HCT116 (cell line): ENCODE measurements around the gene CALCOCO2. TPM values are rescaled to one million over a fixed set of nuclear protein-coding genes. Genes with fewer than 3 reads are reported as not detected.

Experiments used
- ATAC-seq: fragments of 200-7000 bp; cut with Tn5 transposase; 2 replicates; pipeline ENCODE4 v1.9.1; 2020; ENCODE audit warnings: mild to moderate bottlenecking, moderate library complexity
- BruUV-seq: library from RNA; stranded (reverse); fragments of 400-500 nt; replicated peaks from 2 replicates; lab custom pipeline; 2021; lab: Mats Ljungman, UMichigan
- CTCF ChIA-PET: fragments of 300-600 bp; sonication (Branson Sonifier 250); formaldehyde crosslinking; loops from one replicate; lab custom pipeline; 2021; ENCODE audit warnings: antibody characterized with exemption; lab: Charles Lee
- POLR2A ChIA-PET: fragments of 300-600, 350-600 bp; sonication (Branson Sonifier 250); formaldehyde crosslinking; loops from one replicate; lab custom pipeline; 2021; ENCODE audit warnings: antibody characterized with exemption; lab: Charles Lee
- RAD21 ChIA-PET, 2 experiments: fragments of 300-600 bp; sonication (Branson Sonifier 250); formaldehyde crosslinking; loops; one replicate each; lab custom pipeline; 2023; ENCODE audit warnings: low total read pairs in 2 of 2; ENCODE audit not compliant: uncharacterized antibody in 2 of 2, unreplicated experiment in 2 of 2, low non-redundant PET in 1 of 2; lab: Charles Lee
- DNase-seq: peaks from one replicate; pipeline ENCODE4 v3.0.0-alpha.2; 2010; ENCODE audit warnings: low read depth, low spot score
- H2AFZ ChIP-seq: fragments of 200-600 bp; shearing (Covaris generic), sonication (generic); 2 replicates; pipeline ENCODE4 v1.6.1; 2017; ENCODE audit warnings: low read depth, mixed run types, mixed read lengths, antibody characterized with exemption, low read length; ENCODE audit not compliant: poor library complexity, severe bottlenecking
- H3K27ac ChIP-seq: 2 replicates; pipeline ENCODE4 v1.5.1; 2012; ENCODE audit warnings: low read depth, low read length
- H3K27me3 ChIP-seq: fragments of 200-600 bp; sonication (generic); 2 replicates; pipeline ENCODE4 v1.6.1; 2016; ENCODE audit warnings: mixed run types, low read length, mixed read lengths; ENCODE audit not compliant: insufficient read depth
- H3K36me3 ChIP-seq, 2 experiments: fragments of 200-500 bp in 1 of 2; fragments of 200-600 bp in 1 of 2; sonication (Bioruptor generic) in 1 of 2; sonication (generic) in 1 of 2; 2 replicates each; pipeline versions ENCODE4 v1.5.1 to v1.6.1; 2014 to 2016; ENCODE audit warnings: low read length in 2 of 2, inconsistent platforms in 1 of 2, mixed read lengths in 1 of 2, mixed run types in 1 of 2; ENCODE audit not compliant: insufficient read depth in 2 of 2, control insufficient read depth in 1 of 2
- H3K4me1 ChIP-seq, 2 experiments: fragments of 200-600 bp in 1 of 2; sonication (generic) in 1 of 2; 2 replicates each; pipeline versions ENCODE4 v1.5.1 to v1.6.1; 2012 to 2017; ENCODE audit warnings: low read length in 2 of 2, inconsistent platforms in 1 of 2, mild to moderate bottlenecking in 1 of 2, mixed read lengths in 1 of 2, mixed run types in 1 of 2, moderate library complexity in 1 of 2; ENCODE audit not compliant: insufficient read depth in 2 of 2, control insufficient read depth in 1 of 2
- H3K4me2 ChIP-seq: fragments of 200-600 bp; sonication (generic); 2 replicates; pipeline ENCODE4 v1.6.1; 2017; ENCODE audit warnings: mixed run types, low read length, mixed read lengths
- H3K4me3 ChIP-seq, 2 experiments: fragments of 200-600 bp in 1 of 2; sonication (generic) in 1 of 2; replicated peaks in 1 of 2; 2 replicates each; pipeline ENCODE4 v1.5.1; 2011 to 2016; ENCODE audit warnings: low read length in 2 of 2, control low read depth in 1 of 2, low read depth in 1 of 2, mild to moderate bottlenecking in 1 of 2, mixed read lengths in 1 of 2, mixed run types in 1 of 2
- H3K79me2 ChIP-seq: fragments of 200-600 bp; sonication (generic); 2 replicates; pipeline ENCODE4 v1.6.1; 2017; ENCODE audit warnings: mild to moderate bottlenecking, mixed run types, low read length, moderate library complexity, mixed read lengths; ENCODE audit not compliant: insufficient read depth
- H3K9ac ChIP-seq: fragments of 200-600 bp; sonication (generic); 2 replicates; pipeline ENCODE4 v1.6.1; 2016; ENCODE audit warnings: low read length, mixed read lengths
- H3K9me2 ChIP-seq: fragments of 200-600 bp; sonication (generic), shearing (Covaris generic); 2 replicates; pipeline ENCODE4 v1.6.1; 2017; ENCODE audit warnings: mixed run types, mild to moderate bottlenecking, moderate library complexity; ENCODE audit not compliant: insufficient read depth
- H3K9me3 ChIP-seq, 2 experiments: fragments of 200-500 bp in 1 of 2; fragments of 200-600 bp in 1 of 2; sonication (Bioruptor generic) in 1 of 2; sonication (generic) in 1 of 2; 2 replicates each; pipeline ENCODE4 v1.6.1; 2014 to 2017; ENCODE audit warnings: low read length in 2 of 2, mixed read lengths in 2 of 2, inconsistent platforms in 1 of 2, low read depth in 1 of 2, mild to moderate bottlenecking in 1 of 2, mixed run types in 1 of 2, moderate library complexity in 1 of 2; ENCODE audit not compliant: control insufficient read depth in 1 of 2, insufficient read depth in 1 of 2
- H4K20me1 ChIP-seq: fragments of 200-600 bp; sonication (generic), shearing (Covaris generic); 2 replicates; pipeline ENCODE4 v1.6.1; 2017; ENCODE audit warnings: mixed run types, mild to moderate bottlenecking, moderate library complexity; ENCODE audit not compliant: insufficient read depth
- CBX3 ChIP-seq: IDR thresholded peaks from 2 replicates; pipeline ENCODE4 v1.6.1; 2012; ENCODE audit warnings: low read depth
- CEBPB ChIP-seq: IDR thresholded peaks from 2 replicates; pipeline ENCODE4 v1.6.1; 2012; ENCODE audit warnings: low read depth
- FOSL1 ChIP-seq: IDR thresholded peaks from 2 replicates; pipeline ENCODE4 v1.6.1; 2012; ENCODE audit warnings: low read depth
- JUND ChIP-seq: IDR thresholded peaks from 2 replicates; pipeline ENCODE4 v1.6.1; 2012
- POLR2AphosphoS5 ChIP-seq: IDR thresholded peaks from 2 replicates; pipeline ENCODE4 v1.6.1; 2011; ENCODE audit warnings: mild to moderate bottlenecking, low read depth, low read length, moderate library complexity
- SP1 ChIP-seq: IDR thresholded peaks from 2 replicates; pipeline ENCODE4 v1.6.1; 2012; ENCODE audit warnings: low read depth
- SRF ChIP-seq: IDR thresholded peaks from 2 replicates; pipeline ENCODE4 v1.6.1; 2012; ENCODE audit warnings: low read depth
- TCF7L2 ChIP-seq: IDR thresholded peaks from 2 replicates; pipeline ENCODE4 v1.7.0; 2011; ENCODE audit warnings: borderline replicate concordance, inconsistent platforms; ENCODE audit not compliant: insufficient read depth, insufficient read length; ENCODE audit errors: extremely low read depth
- ZNF274 ChIP-seq: fragments of 200-500 bp; sonication (Bioruptor generic); IDR thresholded peaks from 2 replicates; pipeline ENCODE4 v1.6.1; 2014; ENCODE audit warnings: mild to moderate bottlenecking, low read depth, low read length, inconsistent platforms
- intact Hi-C: fragments of 100-400 bp; cut with micrococcal nuclease; formaldehyde crosslinking; loops from 2 replicates; pipeline ENCODE4 v1.10.0; 2022
- total RNA-seq: library from RNA; stranded (reverse); gene quantifications from one replicate; pipeline ENCODE4 v1.2.1, GENCODE V29; 2021; ENCODE audit not compliant: unreplicated experiment
- TF ChIP-seq, protein P1 (sequence below): IDR thresholded peaks from 2 replicates; pipeline ENCODE4 v1.6.1; 2012

CALCOCO2 gene
- total RNA-seq, 1 experiment from 2014 or later: 151 TPM

DNA sequence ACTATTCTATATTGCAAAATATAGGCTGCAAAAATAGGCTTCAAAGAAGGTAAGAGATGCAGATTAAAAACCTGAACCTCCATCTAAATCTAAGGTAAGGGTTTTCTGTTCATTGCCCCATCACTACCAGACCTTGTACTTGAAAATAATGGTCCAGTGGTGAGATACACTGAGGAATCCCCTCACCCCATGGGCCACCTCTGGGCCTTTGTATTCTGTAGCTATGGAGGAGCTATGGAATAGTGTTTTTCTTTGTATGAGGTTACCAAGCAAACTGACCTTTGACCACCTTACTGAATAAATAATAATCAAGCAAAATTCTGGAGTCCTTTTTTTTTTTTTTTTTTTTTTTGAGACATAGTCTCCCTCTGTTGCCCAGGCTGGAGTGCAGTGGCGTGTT, 72.6 kb downstream of the CALCOCO2 start:
- Histone ChIP-seq H3K9ac (no peak overlapping the region), H2AFZ (no peak overlapping the region), H4K20me1 (no peaks in the 10 kb centered on the region), H3K36me3 (peaks cover 0 to 2% of the 10 kb centered on the region in 2 experiments; a peak in 1 of 4 replicates), H3K79me2 (no peaks in the 10 kb centered on the region), H3K27me3 (no peaks in the 10 kb centered on the region), H3K9me2 (no peaks in the 10 kb centered on the region), H3K27ac (no peak overlapping the region), H3K4me3 (no peak overlapping the region), H3K4me1 (peaks cover 6 to 9% of the 10 kb centered on the region in 2 experiments; a peak in 2 of 4 replicates), H3K9me3 (no peaks in the 10 kb centered on the region), H3K4me2 (no peak overlapping the region)
- ChIA-PET POLR2A (interaction anchor here (0.7 to 2.1 kb wide), 3 partner anchors 9 to 213 kb away, joined by 3 to 8 read pairs (median 4); partner anchors contain the start of gene ATP5MC1), CTCF (interaction anchor here (0.8 to 1.1 kb wide), 2 partner anchors 19 kb away, joined by 3 to 4 read pairs; no protein-coding TSS in a partner anchor), RAD21 (interaction anchor here in 1 of 2 experiments (0.7 kb wide), 1 partner anchor 1047 kb away, joined by 3 read pairs; no protein-coding TSS in a partner anchor)
- intact Hi-C loops: no loop called here
- TF ChIP-seq SP1 (no peak), CEBPB (no peak), JUND (no peak), ZNF274 (no peak), FOSL1 (no peak), CBX3 (no peak), TCF7L2 (no peak), SRF (no peak)
- TF ChIP-seq, protein P1, sequence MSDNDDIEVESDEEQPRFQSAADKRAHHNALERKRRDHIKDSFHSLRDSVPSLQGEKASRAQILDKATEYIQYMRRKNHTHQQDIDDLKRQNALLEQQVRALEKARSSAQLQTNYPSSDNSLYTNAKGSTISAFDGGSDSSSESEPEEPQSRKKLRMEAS: no peak
- no peak for ATAC-seq
- DNase-seq: no peak
- no TSS peak for BruUV-seq

DNA sequence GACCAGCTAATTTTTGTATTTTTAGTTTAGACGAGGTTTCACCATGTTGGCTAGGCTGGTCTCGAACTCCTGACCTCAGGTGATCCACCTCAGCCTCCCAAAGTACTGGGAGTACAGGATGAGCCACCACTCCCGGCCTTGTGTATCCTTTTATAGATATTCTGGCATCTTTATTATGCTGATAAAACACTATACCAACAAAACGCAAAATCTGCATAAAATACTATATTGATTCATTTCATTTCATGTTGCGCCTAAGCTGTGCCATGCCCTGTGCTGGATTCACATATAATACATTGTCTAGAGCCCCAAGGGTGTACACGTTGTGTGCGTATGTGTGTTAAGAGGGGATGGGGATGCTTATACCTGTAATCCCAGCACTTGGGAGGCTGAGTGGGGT, 73.6 kb downstream of the CALCOCO2 start:
- no TSS peak for BruUV-seq
- CTCF ChIA-PET: interaction anchor here (0.8 kb wide), 1 partner anchor 128 kb away, joined by 3 read pairs; no protein-coding TSS in a partner anchor
- RAD21 ChIA-PET: no interaction called here
- no peak overlapping the region for H3K27ac ChIP-seq
- DNase-seq (no peak), ATAC-seq (no peak)
- H4K20me1 ChIP-seq: peaks cover 5% of the 10 kb centered on the region
- TF ChIP-seq POLR2AphosphoS5 (no peak), CEBPB (no peak), TCF7L2 (no peak)
- H3K36me3 ChIP-seq: no peaks in the 10 kb centered on the region
- no peak overlapping the region for H3K9ac ChIP-seq
- H3K4me1 ChIP-seq: peaks cover 6 to 13% of the 10 kb centered on the region in 2 experiments
- peaks cover 9% of the 10 kb centered on the region for H3K79me2 ChIP-seq
- H2AFZ ChIP-seq: no peak overlapping the region
- H3K27me3 ChIP-seq: no peaks in the 10 kb centered on the region
- H3K9me3 ChIP-seq: no peaks in the 10 kb centered on the region
- intact Hi-C loops: no loop called here
- H3K4me2 ChIP-seq: no peak overlapping the region
- H3K9me2 ChIP-seq: no peaks in the 10 kb centered on the region
- POLR2A ChIA-PET: interaction anchor here (1.0 to 2.1 kb wide), 2 partner anchors 12 to 40 kb away, joined by 3 to 8 read pairs; partner anchors contain the start of genes ATP5MC1 and SNF8
- H3K4me3 ChIP-seq: no peak overlapping the region
